GM21528 (cell line): ENCODE data around the gene CT45A3.
"Not testable (repeated sequence)": the region's sequence is repeated elsewhere in the genome, so short reads cannot be mapped to it uniquely, and the experiment has no call there.

Source experiments
- ATAC-seq: cut with Tn5 transposase; IDR thresholded peaks from one replicate; pipeline ENCODE4 v1.9.1; 2021; ENCODE audit warnings: mild to moderate bottlenecking, moderate library complexity; ENCODE audit not compliant: unreplicated experiment, low FRiP score

Gene CT45A3

GRCh38 chrX:135768091-135768490 lies at the start of gene CT45A3:
CT45A3 (minus strand) TSS chrX:135768191; CDS start chrX:135764444, 3,747 bp downstream.
- ATAC-seq: not testable (repeated sequence)

- ATAC-seq: not testable (repeated sequence)
These were observed 34.7 kb upstream of the CT45A3 start, which contains the start of gene CT45A6 for GRCh38 chrX:135802687-135803086. CT45A6 (minus strand) TSS chrX:135802787; CDS start chrX:135798993, 3,794 bp downstream.

DNA sequence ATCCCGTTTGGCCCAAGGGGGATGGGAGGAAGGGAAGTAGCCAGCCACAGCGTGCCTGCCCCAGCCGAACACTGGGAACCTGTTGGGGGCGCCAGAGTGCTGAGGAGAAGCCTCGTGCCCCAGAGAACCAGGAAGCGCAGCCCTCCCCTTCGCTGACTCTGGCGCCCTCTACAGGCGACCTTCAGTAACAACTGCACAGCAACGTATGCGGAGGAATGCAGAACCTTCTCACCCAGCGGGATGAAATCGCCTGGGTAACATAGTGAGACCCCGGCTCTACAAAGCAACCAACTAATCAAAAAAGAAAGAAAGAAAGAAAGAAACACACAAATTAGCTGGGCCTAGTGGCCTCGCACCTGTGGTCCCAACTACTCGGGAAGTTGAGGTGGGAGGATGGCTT lies 17.4 kb upstream of the CT45A3 start, which contains the start of gene CT45A5:
Gene CT45A5, minus strand, starts transcription at position 101 of the 400 bp plus-strand sequence. CDS start 3,774 bp downstream, outside the sequence.
- ATAC-seq: not testable (repeated sequence)

- ATAC-seq: not testable (repeated sequence)
These were observed 23.3 kb downstream of the CT45A3 start for GRCh38 chrX:135744739-135745138.

DNA sequence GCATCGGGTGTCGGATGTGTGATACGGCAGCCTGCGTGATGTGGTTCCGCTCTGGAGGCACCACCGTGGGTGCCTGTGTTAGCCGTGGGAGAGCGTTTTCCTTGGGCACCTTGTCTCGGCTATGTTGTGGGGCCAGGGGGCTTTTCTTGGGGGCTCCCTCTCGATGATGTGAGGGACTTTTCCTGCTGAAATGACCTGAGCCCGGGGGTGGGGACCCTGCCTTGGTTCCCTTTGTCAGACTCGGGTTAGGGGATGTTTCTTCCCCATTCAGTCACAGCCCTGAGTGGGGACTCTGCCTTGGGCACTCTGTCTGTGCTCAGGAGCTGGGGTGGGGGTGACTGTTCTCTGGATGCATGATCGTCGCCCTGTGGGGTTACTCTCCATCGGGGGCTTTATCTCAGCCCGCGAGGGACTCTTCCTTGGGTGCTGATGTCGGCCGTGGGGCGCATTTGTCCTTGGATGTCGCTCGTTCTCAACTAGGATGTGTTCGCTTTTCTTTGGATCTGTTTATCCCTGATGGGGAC lies 26.7 kb downstream of the CT45A3 start:
- ATAC-seq: no peak

- ATAC-seq: no peak
These were observed 27.3 kb downstream of the CT45A3 start for GRCh38 chrX:135740681-135741149.

- ATAC-seq: no peak
These were observed 30.5 kb downstream of the CT45A3 start for GRCh38 chrX:135737366-135738071.

DNA sequence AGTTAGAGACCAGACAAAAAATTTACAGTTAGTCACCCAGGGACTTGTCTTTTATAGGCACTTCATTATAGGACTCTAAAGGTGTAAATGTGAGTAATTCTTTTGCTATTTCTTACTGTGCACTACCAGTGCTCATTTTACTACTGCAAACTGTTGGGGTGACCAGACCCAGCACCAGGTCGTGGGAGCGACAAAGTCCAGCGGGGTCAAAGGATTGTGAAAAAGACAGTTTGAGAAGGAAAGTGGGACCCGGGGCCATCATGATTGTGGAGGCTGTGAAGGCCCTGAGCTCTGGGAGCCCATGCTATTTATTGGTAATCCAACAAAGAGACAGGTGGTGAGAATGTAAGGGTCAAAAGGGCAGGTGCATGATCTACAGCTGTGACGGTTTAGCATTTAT lies 33.3 kb downstream of the CT45A3 start:
- not testable (repeated sequence) for ATAC-seq

DNA sequence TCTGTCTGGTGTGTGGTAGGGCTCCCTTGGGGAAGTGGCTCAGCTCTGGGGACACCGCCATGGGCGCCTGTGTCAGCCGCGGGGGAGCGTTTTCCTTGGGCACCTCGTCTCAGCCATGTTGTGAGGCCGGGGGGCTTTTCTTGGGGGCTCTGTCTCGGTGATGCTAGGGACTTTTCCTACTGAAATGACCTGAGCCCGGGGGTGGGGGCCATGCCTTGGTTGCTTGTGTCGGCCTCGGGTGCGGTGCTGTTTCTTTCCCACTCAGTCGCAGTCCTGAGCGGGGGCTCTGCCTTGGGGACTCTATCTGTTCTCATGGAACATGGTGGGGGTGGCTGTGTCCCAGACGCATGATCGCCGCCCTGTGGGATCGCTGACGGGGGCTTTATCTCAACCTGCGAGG lies 54.2 kb downstream of the CT45A3 start:
- ATAC-seq: no peak

DNA sequence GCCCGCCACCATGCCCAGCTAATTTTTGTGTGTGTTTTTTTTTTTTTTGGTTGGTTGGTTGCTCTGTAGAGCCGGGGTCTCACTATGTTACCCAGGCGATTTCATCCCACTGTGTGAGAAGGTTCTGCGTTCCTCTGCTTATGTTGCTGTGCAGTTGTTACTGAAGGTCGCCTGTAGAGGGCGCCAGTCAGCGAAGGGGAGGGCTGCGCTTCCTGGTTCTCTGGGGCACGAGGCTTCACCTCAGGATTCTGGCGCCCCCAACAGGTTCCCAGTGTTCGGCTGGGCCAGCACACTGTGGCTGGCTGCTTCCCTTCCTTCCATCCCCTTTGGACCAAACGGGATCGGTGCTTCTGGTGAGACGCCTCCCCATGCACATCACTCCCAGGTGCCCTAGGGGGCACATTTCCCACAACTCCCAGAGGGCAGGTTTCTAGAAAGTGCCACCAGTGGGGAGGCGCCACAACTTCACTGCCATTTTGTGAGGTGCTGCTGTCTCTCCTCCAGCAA lies 54.8 kb downstream of the CT45A3 start, which contains the start of gene CT45A1:
Gene CT45A1, plus strand, starts transcription at position 457 of the 507 bp plus-strand sequence. CDS start 5,302 bp downstream, outside the sequence.
- not testable (repeated sequence) for ATAC-seq
